HG03354 (cell line): ENCODE measurements around the gene SGK1.

ENCODE experiments used
- ATAC-seq: cut with Tn5 transposase; IDR thresholded peaks from one replicate; pipeline ENCODE4 v1.9.1; 2021; ENCODE audit warnings: mild to moderate bottlenecking; ENCODE audit not compliant: unreplicated experiment, poor library complexity, severe bottlenecking

Gene SGK1

DNA sequence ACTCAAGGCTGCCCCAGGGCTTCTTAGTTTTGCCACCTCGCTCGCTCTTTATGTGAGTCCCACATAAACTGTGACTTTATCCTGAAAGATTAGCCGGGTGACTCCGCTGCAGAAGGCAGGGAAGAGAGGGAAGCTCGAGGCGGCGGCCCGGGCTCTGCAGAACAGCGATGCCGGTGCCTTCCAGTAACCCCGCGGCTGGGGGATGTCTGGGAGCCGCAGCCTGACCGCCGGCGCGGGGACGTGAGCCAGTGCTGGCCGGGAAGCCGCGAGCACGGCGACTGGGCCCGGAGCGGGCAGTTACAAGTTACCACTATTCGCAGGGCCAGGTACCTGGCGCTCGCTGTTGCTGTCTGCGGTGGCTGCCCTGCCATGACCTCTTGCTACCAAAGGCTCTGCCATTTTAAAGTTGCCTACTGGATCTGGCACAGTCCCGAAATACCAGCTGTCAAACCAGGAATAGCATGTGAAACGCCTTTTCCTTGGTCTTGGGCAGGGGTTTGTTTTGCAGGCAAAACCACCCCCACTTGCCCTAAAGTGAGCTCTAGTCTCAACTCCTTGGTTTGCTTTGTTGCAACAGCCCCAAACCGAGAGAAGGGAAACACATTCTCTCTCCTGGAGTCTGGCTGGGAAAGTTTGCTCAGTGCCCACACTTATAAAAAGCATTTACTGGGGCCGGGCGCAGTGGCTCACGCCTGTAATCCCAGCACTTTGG is 141.5 kb downstream of the SGK1 start:
- ATAC-seq = no peak

DNA sequence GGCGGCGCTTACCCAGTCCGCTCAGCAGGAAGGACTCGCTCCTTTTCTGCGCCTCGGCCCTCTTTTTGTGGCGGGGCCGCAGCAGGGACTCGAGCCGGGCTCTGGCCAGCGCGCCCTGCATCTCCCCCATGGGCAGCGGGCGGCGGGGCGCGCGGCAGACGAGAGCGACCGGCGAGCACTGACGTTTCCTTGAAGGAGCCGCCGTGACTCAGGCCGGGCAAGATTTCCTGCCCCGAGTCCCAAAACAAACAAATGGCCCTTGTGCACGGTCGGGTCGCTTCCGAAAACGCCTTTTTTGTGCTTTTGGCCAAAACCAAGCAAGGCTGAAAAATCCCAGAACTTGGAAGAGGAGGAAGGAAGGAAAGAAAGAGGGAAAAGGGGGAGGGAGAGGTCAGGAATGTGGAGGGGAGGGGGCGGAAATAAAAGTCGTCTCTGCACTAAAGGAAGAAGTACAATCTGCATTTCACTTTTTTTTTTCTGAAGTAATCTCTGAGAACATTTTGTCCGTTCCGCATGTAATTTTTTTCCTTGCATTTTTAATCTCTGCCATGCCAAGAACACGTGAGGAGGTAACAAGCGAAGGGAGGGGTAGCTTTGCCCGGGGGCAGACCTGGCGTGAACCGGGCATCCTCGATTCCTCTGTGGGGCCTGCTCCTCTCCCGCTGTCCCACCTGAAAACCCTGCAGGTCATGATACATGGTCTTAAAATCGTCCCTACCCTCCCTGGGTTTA is 142.2 kb downstream of the SGK1 start:
- peak; percentile 25 for ATAC-seq

DNA sequence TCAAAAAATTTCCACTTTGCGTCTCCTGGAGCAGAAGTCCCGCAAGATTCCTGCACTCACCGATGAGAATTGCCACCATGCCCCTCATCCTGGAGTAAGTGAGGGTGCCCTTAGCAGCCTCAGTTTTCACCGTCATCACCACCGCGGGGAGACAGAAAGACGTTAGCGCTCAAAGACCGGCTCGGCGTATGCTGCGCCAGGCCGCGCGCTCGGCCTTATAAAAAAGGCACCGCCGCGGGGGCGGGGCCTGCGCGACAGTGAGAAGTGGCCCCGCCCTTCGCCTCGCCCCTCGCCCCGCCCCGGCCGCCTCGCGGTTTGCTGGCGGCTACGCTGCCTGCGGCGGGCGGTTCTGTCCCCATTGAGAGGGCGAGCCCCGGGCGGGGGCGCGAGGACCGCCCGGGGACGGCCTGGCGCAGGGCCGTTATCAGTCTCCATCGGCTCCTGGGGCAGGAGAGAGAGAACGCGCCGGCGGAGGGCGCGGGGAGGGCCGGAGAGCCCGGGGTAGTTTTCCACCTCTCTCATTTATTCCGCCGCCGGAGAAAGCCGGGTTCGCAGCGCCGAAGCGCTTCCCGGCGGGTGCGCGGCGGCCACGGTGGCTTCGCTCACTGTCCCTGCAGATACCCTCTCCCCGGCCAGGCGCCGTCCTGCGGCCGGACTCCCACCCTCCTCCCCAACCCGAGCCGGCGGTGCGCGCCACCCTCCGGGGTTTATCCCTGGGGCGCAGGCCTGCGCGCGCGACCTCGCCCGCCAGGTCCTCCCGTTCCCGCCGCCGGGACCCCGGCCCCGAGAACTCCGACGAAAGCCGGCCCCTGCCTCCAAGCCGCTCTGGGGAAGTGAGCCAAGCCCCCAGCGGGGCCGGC is 143.0 kb downstream of the SGK1 start:
- peak; percentile 78 for ATAC-seq

DNA sequence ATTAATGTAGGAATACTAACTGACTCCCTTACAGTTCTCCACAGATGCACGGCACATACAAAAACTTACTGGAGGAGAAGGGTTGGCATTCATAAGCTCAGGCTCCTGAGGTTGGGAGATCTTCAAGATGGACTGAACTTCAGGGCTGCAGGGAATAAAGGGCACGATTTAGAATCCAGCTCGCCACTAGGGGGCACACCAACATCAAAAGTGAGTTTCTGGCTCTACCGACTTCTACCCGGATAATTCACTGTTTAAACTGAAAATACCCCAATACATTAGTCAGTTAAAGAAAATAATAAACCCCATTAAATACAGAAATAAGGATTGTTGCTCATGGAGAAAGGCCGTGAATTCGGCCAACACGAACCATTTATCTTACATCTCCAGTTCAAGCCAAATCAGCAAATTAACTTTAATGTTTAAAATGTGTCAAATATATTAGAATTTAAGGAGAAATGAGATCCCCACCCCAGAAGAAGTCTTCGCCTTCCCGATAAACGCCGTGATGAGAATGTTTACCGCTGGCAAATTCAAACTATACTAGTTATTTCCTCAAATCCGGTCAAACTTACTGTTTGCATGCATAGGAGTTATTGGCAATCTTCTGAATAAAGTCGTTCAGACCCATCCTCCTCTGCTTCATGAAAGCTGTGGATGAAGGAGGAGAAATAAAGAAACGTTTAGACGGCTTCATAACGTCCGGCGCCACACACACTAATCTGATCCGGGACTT is 143.8 kb downstream of the SGK1 start:
- ATAC-seq = peak; percentile 33

DNA sequence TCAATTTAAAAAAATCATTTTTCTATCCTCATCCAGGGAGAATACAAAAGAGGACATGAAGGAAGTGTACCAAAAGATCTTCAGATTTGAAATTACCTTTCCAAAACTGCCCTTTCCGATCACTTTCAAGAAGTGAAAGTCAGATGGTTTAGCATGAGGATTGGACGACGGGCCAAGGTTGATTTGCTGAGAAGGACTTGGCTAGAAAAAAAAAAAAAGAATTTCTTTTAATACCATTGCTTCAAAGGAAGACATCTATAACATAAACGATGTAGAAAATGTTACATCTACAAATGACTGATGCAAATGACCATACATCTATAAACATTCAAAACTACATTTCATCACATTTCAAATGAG is 144.6 kb downstream of the SGK1 start:
- ATAC-seq = no peak

DNA sequence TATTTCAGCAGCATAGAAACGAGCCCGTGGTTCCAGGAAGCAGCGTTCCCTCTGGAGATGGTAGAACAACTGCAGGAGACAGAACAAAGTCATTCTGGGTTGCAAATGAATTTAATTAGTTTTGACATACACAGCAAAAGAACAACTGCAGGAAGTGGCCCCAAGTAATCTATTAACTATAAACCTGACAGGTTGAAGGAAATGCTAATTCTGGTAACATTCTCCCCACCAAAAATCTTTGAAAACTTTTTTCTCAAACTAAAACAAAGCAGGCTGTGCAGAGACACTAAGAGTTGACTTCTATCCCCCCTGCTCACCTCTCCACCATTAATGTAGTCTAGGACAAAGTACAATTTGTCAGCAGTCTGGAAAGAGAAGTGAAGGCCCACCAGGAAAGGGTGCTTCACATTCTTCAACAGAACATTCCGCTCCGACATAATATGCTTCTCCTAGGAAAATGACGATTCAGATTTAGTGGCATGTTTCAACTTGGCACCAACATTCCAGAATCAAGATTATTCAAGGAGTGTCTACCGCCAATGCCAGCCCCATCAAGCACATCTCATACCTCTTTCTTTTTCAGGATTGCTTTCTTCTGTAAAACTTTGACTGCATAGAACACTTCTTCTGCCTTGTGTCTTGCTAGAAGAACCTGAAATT is 145.1 kb downstream of the SGK1 start:
- ATAC-seq = no peak

DNA sequence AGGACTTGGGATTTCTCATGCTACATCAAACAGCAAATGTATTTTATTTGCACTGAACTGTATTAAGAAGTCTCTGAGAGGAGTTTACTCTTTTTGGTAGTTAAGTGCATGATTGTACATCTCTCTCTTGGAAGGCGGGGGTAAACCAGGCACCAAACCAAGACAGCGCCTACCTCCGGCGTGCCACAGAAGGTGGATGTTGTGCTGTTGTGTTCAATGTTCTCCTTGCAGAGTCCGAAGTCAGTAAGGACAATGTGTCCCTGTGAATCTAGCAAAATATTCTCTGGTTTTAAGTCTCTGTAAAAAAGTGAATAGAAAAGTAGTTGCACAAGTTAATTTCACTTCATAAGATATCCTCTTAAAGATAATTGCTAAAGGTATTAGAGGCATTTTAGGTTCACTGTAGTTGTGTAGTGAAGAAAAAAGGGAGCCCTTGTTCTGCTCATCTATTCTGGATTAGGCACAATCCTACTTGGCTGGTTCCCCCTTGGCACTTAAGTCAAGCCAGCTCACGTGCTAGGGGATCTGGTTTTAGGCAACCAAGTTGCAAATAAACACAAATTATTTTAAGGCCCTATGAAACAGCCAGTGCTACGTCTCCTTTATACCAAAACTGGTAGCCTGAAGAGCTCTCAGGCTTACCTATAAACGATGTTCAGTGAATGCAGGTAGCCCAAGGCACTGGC is 145.7 kb downstream of the SGK1 start:
- ATAC-seq = no peak

DNA sequence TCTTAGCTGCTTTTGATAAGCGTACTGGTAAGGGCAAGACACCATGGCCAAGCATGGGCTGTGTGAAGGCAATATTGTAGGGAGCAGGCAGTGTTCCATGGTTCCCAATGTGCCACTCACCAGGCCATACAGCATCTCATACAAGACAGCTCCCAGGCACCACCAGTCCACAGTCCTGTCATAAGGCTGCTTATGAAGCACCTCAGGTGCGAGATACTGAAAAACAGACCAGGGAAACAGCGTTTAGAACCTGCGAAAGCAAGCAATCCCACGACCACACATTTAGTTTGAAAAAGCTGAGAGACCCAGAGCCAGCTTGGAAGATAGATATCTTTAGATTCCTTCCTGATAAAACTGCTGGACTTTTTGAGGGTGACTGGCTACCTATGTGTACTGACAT is 146.4 kb downstream of the SGK1 start:
- no peak for ATAC-seq

DNA sequence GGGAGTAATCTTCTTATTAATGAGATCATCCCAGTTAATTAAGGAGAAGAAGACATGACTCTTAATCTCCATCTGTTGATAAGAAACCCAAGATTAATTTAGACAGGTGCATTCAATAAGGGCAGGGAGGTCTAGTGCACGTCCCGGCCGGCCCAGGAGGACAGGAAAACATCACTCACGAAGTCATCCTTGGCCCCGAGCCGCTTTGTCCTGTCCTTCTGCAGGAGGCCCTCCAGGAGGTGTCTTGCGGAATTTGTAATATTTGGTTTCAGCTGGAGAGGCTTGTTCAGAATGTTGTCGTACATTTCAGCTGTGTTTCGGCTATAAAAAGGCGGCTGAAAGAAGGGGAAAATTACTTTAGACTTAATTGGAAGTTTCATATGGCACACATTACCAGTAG is 147.1 kb downstream of the SGK1 start:
- no peak for ATAC-seq

DNA sequence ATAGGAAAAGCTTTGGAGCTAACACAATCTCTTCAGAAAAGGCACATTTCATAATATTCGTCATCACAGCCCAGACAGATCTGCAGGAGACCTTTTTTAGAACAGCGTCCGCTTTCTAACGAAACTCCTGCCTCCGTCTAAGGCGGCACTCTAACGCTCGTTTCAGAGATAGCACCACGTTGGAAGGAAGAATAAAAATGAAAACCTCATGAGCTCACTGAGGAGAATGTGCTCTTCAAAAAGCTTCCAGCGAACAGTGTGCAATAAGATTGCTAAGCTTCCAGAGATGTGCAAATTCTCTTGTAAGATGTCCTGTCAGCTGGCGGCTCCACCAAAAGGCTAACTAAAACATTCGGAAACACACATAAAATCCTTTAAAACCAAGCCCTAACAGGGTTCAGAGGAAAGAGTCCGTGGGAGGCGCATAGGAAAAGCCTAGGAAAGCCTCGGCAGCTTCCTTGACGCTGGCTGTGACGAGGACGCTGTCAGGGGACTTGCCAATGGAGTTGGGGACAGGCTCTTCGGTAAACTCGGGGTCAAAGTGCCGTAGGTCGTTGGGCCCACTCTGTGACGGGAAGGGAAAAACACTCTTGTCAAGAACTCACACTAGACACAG is 147.9 kb downstream of the SGK1 start:
- ATAC-seq = no peak

DNA sequence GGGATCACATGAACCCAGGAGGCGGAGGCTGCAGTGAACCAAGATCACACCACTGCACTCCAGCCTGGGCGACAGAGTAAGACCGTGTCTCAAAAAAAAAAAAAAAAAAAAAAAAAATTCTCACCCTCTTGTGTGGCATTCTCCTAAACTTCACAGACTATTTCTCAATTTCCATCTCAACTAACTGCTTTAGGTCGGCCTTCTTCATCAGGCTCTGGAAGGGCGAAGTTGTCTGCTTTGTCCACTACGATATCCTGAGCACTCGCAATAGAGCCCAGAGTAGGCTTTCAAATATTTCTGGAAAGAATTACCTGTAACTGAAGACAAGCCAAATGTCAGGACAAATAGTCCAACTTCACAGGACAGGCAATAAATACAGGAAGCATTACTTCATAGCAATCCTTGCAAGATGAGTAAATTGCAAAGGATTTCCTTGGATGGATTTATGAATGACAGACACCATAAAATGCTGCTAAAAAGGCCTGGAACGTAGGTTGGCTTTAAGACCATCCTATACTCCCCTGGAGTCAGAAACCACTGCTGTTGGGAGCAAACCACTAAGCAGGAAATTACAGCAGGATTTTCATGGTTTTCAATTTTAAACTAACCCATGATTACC is 149.2 kb downstream of the SGK1 start:
- no peak for ATAC-seq

DNA sequence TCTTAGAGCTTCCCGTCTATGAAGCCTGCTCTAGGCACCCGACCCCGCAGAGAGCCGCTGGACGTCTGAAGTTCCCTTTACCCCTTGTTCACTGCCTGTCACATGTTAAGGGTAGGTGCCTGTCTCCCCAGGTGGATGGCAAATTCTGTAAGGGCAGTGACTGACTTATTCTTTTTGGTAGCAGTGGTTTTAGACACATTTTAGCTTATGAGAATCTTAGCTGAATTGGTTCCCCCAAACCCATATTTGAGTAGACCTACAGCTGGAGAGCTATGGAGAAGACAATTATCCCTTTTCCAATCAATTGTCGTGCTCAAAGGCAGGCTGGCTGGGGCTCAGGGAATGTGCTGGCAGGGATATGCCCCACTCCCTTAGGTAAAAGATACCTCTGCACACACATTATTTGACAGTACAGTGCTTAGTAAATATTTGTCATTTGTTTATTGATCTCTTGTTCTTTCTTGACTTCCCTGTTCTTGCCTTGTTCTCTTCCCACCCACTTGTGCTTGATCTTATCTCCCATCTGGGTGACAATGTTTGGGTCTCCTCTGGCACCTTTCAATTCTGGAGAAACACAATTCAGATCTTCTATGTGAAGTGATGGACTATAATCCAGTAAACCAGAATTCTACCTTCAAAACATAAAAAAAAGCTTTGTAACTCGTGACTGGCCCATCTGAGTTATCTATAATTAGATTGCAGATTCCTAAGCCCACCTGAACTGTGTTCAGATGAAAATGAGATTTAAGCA is 151.2 kb downstream of the SGK1 start:
- ATAC-seq = no peak

DNA sequence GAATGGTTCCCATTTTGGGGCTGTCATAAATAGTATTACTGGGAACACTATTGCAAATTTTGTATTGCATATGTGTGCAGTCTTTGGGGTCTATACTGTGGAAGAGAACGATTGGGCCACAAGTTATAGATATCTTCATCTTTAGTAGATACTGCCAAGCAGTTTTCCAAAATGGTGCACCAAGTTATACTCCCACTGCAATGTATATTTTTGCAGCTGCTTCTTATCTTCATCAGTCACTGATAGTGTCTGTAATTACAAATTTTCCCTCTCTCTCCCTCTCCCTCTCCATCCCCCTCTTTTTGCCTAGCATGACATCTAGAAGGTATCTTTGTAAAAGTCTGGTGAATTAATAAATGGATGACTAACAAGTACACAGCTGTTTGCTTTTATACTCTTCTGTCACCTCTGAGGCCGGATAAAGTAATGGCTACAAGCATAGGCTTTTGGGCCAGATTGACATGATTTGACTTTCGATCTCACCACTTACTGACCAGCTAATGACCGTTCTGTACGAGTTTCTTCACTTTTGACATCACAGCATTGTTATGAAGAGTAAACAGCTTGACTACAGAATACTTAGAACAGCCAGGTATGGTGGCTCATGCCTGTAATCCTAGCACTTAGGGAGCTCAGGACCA is 152.2 kb downstream of the SGK1 start:
- no peak for ATAC-seq

DNA sequence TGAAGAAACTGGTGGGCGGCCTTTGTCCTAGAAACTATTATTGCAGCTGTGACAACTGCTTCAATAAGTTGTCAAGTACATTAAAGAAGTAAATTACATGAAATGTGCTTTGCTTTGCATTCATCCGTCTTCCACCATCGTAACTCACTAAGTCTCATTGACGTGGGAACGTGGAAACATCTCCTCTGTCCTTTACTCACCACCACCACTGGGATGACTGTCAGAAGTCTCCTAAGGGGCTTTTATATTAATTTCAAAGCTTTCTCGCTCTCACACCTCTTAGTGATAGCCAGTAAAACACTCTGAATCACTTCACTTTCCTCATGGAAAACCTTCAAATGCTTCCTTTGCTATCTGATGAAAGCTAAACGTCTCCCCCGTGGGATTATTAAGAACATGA is 153.6 kb downstream of the SGK1 start:
- ATAC-seq = no peak

DNA sequence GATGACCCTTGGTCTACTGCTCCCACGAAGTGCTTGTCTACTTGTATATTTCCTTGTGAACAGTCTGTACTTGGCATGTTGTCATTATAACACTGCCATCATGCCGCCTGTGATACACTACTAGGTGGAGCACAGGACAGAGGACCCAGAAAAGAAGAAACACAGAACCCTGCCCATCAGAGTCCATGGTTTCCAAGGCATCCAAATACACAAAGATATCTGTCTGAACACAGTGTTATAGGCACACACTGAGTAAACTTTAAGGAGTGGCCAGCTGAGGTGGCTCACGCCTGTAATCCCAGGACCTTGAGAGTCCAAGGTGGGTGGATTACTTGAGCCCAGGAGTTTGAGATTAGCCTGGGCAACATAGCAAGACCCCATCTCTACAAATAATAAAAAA is 155.0 kb downstream of the SGK1 start:
- ATAC-seq = no peak

DNA sequence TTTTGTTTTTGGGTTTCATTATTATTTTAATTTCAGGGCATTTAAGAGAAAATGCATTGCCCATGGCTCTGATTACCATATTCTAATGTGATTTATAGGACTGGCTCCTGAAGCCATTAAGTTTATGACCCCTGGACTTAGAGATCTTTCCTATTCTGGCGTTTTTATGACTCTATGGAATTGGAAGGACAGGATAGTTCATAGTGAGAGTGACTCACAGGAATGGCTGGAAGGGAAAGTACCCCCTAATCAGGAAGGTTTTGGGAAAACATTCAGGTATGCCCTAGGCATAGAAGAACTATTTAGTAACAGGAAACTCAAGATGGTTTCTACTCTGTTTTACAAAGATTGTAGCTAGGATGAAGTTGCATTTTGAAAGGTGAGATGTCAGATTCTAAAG is 156.9 kb downstream of the SGK1 start:
- ATAC-seq = no peak
